ENCODE data around the gene GDPD5. TPM values are rescaled to one million over a fixed set of nuclear protein-coding genes. Genes with fewer than 3 reads are reported as not detected.

GDPD5 gene
- total and polyA plus RNA-seq, 10 of the 15 experiments (the other 5 are each of a cell fraction or from before 2014, with no cell fraction given) = 0.10 to 30.0 (median 6.7) TPM

- intact Hi-C loops (cut with micrococcal nuclease; ENCODE audit: unreplicated experiment) = no loop called here
- CTCF ChIA-PET = interaction anchor here (0.5 kb wide), 1 partner anchor 131 kb away, joined by 3 read pairs; no protein-coding TSS in a partner anchor
- RAD21 ChIA-PET (ENCODE audit: unreplicated experiment) = interaction anchor here (0.8 kb wide), 1 partner anchor 9 kb away, joined by 3 read pairs; no protein-coding TSS in a partner anchor
- POLR2A ChIA-PET = no interaction called here
- ATAC-seq = no peak
- Histone ChIP-seq H2AFZ (ENCODE audit: control insufficient read depth, low read depth, low read length) (no peak overlapping the region), H3K27me3 (replicated peaks in 1 of 2; ENCODE audit: control insufficient read depth in 2 of 2, insufficient read depth in 2 of 2, low read length in 1 of 2) (no peaks in the 10 kb centered on the region), H3K9ac (ENCODE audit: control insufficient read depth, insufficient read depth, low read length) (no peak overlapping the region), H3K4me2 (ENCODE audit: control insufficient read depth, insufficient read depth) (no peak overlapping the region), H3K79me2 (ENCODE audit: control insufficient read depth, insufficient read depth, low read length) (no peaks in the 10 kb centered on the region), H3K4me1 (ENCODE audit: control insufficient read depth, insufficient read depth, low read length) (peaks cover 4% of the 10 kb centered on the region; the same call in 1 of the 2 replicates), H3K27ac (ENCODE audit: control insufficient read depth, insufficient read depth) (no peak overlapping the region), H3K4me3 (no peak overlapping the region), H3K9me3 (replicated peaks; ENCODE audit: control insufficient read depth, insufficient read depth, low read length) (no peaks in the 10 kb centered on the region), H3K36me3 (ENCODE audit: control insufficient read depth in 2 of 2, insufficient read depth in 2 of 2, low read length in 1 of 2) (peaks cover 2 to 12% of the 10 kb centered on the region in 2 experiments; a peak in 3 of 4 replicates), H4K20me1 (ENCODE audit: control insufficient read depth, insufficient read depth) (no peaks in the 10 kb centered on the region)
- no peak for FAIRE-seq
- in situ Hi-C loops (cut with MboI) = no loop called here
- BruUV-seq (replicated peaks) = no TSS peak
- no peak for TF ChIP-seq EGR1 (IDR thresholded peaks at IDR 0.05; ENCODE audit: borderline replicate concordance in 1 of 2, low read depth in 2 of 2, low read length in 2 of 2)
- no peak for TF ChIP-seq SMAD1 (IDR thresholded peaks at IDR 0.05; ENCODE audit: low read depth, partially characterized antibody)
- no peak for TF ChIP-seq HCFC1 (IDR thresholded peaks at IDR 0.05; ENCODE audit: low read length)
- no peak for TF ChIP-seq ATF2 (IDR thresholded peaks at IDR 0.05; ENCODE audit: low read length)
- TF ChIP-seq SUPT20H (IDR thresholded peaks at IDR 0.05; ENCODE audit: borderline replicate concordance, control insufficient read depth, low read depth, low read length) = no peak
- TF ChIP-seq TCF12 (IDR thresholded peaks at IDR 0.05; ENCODE audit: low read depth, low read length) = no peak
- TF ChIP-seq RUNX3 (IDR thresholded peaks at IDR 0.05; ENCODE audit: low read length) = no peak
- TF ChIP-seq MTA2 (IDR thresholded peaks at IDR 0.05; ENCODE audit: low read depth) = no peak
- no peak for TF ChIP-seq FOXM1 (IDR thresholded peaks at IDR 0.05; ENCODE audit: low read depth, low read length)
- no peak for TF ChIP-seq RCOR1 (conservative IDR thresholded peaks at IDR 0.05; ENCODE audit: low read depth, low read length)
- TF ChIP-seq PKNOX1 (IDR thresholded peaks at IDR 0.05) = no peak
- no peak for TF ChIP-seq ZNF384 (IDR thresholded peaks at IDR 0.05; ENCODE audit: borderline replicate concordance, low read depth, low read length)
- no peak for TF ChIP-seq MTA3 (IDR thresholded peaks at IDR 0.05; ENCODE audit: borderline replicate concordance, low read length)
- TF ChIP-seq RAD21 (IDR thresholded peaks at IDR 0.05; ENCODE audit: insufficient read depth, low read depth, low read length) = no peak
- no peak for TF ChIP-seq ZBTB4 (CRISPR knock-in tag; IDR thresholded peaks at IDR 0.05)
- no peak for TF ChIP-seq CHD1 (IDR thresholded peaks at IDR 0.05; ENCODE audit: low read depth, low read length)
- TF ChIP-seq POU2F2 (IDR thresholded peaks at IDR 0.05; ENCODE audit: borderline replicate concordance, low read depth, low read length) = no peak
- TF ChIP-seq SMAD5 (IDR thresholded peaks at IDR 0.05; ENCODE audit: low read depth) = no peak
- 92% methylated on average over 14 of the region's 14 CpGs for WGBS (ENCODE audit: insufficient coverage, insufficient replicate concordance, low lambda C conversion rate, missing lambda C conversion rate)
- SMC1A ChIA-PET (ENCODE audit: uncharacterized antibody, unreplicated experiment) = interaction anchor here (1.2 kb wide), 1 partner anchor 11 kb away, joined by 4 read pairs; no protein-coding TSS in a partner anchor
- DNase-seq (ENCODE audit: low read depth, low spot score) = no peak
Measured at GRCh38 chr11:75571625-75572024, 45.9 kb upstream of the GDPD5 start.
